ENCODE measurements around the gene CMTM2.
"Not testable (repeated sequence)": the region's sequence is repeated elsewhere in the genome, so short reads cannot be mapped to it uniquely, and the experiment has no call there.

Gene CMTM2

DNA sequence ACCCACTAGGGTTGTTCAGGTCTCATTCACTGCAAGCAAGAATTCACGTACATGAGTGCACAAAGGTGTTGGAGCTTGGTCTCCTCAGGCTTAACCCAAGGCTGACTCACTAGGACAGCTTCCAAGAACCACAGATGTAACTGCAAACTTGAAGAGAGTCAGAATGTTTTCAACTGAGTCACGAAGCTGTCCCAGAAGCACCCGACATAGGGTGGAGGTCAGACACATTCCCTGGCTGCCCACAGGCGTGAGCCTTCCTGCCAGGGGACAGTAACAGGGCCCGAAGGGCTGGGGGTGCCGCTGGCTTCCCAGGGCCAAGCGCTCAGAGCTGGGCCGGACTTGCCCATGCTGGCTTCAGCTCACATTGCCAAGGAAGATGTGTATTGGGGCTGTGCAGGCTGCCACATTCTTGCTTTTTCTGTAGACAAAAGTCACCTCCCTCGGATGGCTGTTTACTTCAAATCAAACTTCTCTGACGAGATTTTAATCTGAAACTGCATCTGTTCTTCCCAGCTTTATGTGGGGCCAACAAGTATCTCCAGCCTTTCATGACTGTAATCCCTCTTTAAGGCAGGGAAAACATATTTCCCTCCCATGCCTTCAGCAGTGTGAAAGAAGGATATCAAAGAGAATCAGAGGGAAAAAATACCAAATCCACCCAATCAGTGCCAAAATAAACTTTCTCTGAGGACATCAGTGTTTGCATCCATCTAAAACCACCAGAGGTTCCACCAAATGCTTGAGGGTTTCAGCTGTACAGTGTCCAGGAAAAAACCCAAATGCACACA is 39.5 kb downstream of the CMTM2 start:
- Histone ChIP-seq H3K9me3 (ENCODE audit: control insufficient read depth, low read length) (no peaks in the 10 kb centered on the region), H3K36me3 (ENCODE audit: control insufficient read depth, insufficient read depth, low read length) (peaks cover 27% of the 10 kb centered on the region), H3K4me3 (ENCODE audit: low read length) (no peak overlapping the region), H3K4me1 (ENCODE audit: control insufficient read depth, insufficient read depth, low read length) (peaks cover 31% of the 10 kb centered on the region), H3K27me3 (ENCODE audit: control insufficient read depth, insufficient read depth, low read length) (no peaks in the 10 kb centered on the region), H3K9ac (ENCODE audit: low read length) (no peak overlapping the region)

DNA sequence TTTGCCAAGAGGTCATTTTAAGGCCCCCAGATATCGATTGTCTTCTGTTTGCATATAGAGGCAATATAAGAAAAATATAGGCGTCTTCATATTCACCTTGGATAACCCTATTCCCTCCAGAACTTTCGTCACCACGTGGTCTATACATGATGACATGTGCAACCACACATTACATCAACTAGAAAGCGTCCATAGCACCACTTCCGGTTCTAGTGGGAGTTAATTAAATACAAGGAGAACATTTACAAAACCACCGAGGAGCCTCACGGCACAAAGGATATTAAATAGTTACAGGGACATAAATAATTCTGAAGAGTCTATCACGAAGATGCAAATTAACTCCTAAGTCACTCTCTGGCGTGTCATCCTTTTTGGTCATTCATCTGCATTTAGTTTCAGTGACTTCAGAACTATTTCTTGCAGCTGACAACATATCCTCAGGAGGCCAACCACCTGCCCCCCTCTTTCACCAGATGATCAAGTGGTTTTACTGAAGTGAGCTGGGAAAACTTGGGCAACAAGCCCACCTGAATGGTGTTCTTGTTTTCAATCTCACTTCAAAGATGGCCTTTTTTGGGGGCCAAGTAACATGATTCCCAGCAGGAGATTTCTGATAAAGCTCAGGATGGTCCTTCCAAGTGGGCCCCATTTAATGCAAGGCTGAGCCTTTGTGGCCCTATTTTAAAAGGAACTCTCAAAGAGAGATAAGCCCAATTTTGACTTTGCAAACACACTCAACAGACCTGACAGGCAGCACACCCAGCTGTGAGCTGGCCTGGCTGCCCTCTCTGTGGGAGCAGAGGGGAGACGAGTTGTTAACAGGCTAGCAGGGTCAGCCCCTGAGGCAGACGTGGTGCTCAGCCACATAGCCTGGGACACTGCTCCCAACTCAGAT is 40.5 kb downstream of the CMTM2 start:
- peaks cover 24% of the 10 kb centered on the region for H3K36me3 ChIP-seq (ENCODE audit: control insufficient read depth, insufficient read depth, low read length)
- no peak overlapping the region for H3K9ac ChIP-seq (ENCODE audit: low read length)
- no peak overlapping the region for H3K4me3 ChIP-seq (ENCODE audit: low read length)
- H3K9me3 ChIP-seq (ENCODE audit: control insufficient read depth, low read length), result no peaks in the 10 kb centered on the region
- no peaks in the 10 kb centered on the region for H3K27me3 ChIP-seq (ENCODE audit: control insufficient read depth, insufficient read depth, low read length)
- peaks cover 31% of the 10 kb centered on the region for H3K4me1 ChIP-seq (ENCODE audit: control insufficient read depth, insufficient read depth, low read length)

DNA sequence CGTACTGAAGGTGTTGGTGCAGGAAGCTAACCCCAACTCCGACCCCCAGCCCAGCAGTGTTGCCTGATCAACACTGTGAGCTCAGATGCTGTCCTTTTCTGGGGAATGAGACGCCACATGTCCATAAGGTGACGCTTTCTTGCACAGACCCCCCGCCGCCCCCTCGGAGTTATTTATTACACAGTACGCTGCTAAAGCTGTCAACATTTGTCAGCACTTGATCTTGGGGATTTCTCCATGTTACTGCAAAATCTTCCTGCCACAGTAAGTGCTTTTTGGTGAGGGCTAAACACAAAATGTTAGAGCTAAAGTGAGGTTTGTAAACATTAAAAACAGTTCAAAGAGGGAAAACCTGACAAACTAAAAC is 41.1 kb downstream of the CMTM2 start:
- peaks cover 24% of the 10 kb centered on the region for H3K36me3 ChIP-seq (ENCODE audit: control insufficient read depth, insufficient read depth, low read length)
- no peak overlapping the region for H3K9ac ChIP-seq (ENCODE audit: low read length)
- peaks cover 31% of the 10 kb centered on the region for H3K4me1 ChIP-seq (ENCODE audit: control insufficient read depth, insufficient read depth, low read length)
- no peaks in the 10 kb centered on the region for H3K27me3 ChIP-seq (ENCODE audit: control insufficient read depth, insufficient read depth, low read length)
- H3K4me3 ChIP-seq (ENCODE audit: low read length), result no peak overlapping the region
- H3K9me3 ChIP-seq (ENCODE audit: control insufficient read depth, low read length), result no peaks in the 10 kb centered on the region

DNA sequence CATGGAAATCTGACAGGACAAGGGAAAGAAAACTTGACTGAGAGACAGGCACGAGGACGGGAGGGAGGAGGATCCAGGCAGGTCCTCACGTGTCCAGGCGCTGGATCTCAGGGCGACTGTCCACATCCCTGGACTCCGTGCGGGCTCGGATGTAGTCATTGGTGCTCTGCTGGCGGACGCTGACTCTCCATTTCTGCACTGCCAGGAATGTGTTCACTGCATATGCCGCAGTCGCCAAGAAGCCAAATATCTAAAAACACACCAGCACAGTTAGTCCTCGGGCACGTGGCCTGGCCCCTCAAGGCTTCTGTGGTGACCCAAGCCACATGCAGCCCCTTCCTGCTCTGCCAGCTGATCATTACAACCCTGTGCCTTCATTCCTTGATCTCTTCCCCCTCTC is 42.7 kb downstream of the CMTM2 start:
- H3K36me3 ChIP-seq (ENCODE audit: control insufficient read depth, insufficient read depth, low read length), result peaks cover 24% of the 10 kb centered on the region
- H3K9ac ChIP-seq (ENCODE audit: low read length), result no peak overlapping the region
- H3K9me3 ChIP-seq (ENCODE audit: control insufficient read depth, low read length), result no peaks in the 10 kb centered on the region
- no peaks in the 10 kb centered on the region for H3K27me3 ChIP-seq (ENCODE audit: control insufficient read depth, insufficient read depth, low read length)
- peaks cover 31% of the 10 kb centered on the region for H3K4me1 ChIP-seq (ENCODE audit: control insufficient read depth, insufficient read depth, low read length)
- H3K4me3 ChIP-seq (ENCODE audit: low read length), result no peak overlapping the region

DNA sequence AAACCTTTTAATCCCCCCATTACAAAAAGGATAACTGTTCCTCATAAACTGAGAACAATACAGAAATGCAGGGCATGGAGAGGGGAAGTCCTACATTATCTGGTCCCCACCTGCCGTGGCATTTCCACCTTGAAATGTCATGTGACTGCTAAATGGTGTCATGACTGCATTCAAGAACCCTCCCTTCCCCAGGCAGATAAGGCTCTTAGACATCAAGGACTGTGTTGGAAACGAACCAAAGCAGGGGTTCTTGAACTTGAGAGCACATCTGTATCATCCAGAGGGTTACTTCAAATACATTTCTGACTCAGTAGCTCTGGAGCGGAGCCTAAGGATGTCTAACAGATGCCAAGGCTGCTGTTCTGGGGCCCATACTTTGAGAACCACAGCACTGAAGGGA is 43.6 kb downstream of the CMTM2 start:
- Histone ChIP-seq H3K9me3 (ENCODE audit: control insufficient read depth, low read length) (no peaks in the 10 kb centered on the region), H3K4me1 (ENCODE audit: control insufficient read depth, insufficient read depth, low read length) (peaks cover 27% of the 10 kb centered on the region), H3K9ac (ENCODE audit: low read length) (no peak overlapping the region), H3K4me3 (ENCODE audit: low read length) (no peak overlapping the region), H3K36me3 (ENCODE audit: control insufficient read depth, insufficient read depth, low read length) (peaks cover 24% of the 10 kb centered on the region), H3K27me3 (ENCODE audit: control insufficient read depth, insufficient read depth, low read length) (no peaks in the 10 kb centered on the region)

DNA sequence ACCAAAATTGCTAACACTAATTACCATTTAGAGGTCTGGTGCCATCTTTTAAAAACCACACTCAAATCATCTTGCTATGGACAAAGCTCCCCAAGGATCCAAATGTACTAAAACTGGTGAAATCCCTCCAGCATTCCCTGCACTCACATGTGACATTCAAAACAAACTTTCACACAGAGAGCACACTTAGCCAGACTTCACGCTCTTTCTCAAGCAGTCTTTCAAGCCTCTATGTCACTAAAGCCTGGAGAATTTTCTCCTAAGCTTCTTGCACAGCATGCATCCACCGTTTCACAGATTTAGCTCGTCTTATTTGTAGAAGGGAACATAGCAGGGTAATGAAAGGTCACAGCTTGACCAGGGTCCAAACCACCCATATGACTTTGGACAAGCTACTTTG is 44.5 kb downstream of the CMTM2 start:
- H3K9ac ChIP-seq (ENCODE audit: low read length), result no peak overlapping the region
- H3K4me3 ChIP-seq (ENCODE audit: low read length), result no peak overlapping the region
- H3K9me3 ChIP-seq (ENCODE audit: control insufficient read depth, low read length), result no peaks in the 10 kb centered on the region
- H3K27me3 ChIP-seq (ENCODE audit: control insufficient read depth, insufficient read depth, low read length), result no peaks in the 10 kb centered on the region
- H3K36me3 ChIP-seq (ENCODE audit: control insufficient read depth, insufficient read depth, low read length), result peaks cover 20% of the 10 kb centered on the region
- peaks cover 18% of the 10 kb centered on the region for H3K4me1 ChIP-seq (ENCODE audit: control insufficient read depth, insufficient read depth, low read length)

DNA sequence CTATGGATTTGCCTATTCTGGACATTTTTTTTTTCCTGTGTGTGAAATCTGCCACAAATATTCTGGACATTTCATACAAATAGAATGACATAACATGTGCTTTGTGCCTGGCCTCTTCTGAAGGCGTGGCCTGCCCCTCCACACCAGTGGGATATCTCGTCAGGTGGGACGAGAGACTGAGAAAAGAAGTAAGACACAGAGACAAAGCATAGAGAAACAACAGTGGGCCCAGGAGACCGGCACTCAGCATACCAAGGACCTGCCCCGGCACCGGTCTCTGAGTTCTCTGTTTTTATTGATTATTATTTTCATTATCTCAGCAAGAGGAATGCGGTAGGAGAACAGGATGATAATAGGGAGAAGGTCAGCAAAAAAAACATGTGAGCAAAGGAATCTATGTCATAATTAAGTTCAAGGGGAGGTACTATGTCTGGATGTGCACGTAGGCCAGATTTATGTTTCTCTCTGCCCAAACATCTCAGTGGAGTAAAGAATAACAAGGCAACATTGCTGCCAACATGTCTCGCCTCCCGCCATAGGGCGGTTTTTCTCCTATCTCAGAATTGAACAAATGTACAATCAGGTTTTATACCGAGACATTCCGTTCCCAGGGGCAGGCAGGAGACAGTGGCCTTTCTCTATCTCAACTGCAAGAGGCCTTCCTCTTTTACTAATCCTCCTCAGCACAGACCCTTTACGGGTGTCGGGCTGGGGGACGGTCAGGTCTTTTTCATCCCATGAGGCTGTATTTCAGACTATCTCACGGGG is 48.5 kb downstream of the CMTM2 start:
- not testable (repeated sequence) for H3K9ac ChIP-seq (ENCODE audit: low read length); H3K36me3 ChIP-seq (ENCODE audit: control insufficient read depth, insufficient read depth, low read length); H3K9me3 ChIP-seq (ENCODE audit: control insufficient read depth, low read length); H3K27me3 ChIP-seq (ENCODE audit: control insufficient read depth, insufficient read depth, low read length); H3K4me3 ChIP-seq (ENCODE audit: low read length)
- peaks cover 15% of the 10 kb centered on the region for H3K4me1 ChIP-seq (ENCODE audit: control insufficient read depth, insufficient read depth, low read length)

DNA sequence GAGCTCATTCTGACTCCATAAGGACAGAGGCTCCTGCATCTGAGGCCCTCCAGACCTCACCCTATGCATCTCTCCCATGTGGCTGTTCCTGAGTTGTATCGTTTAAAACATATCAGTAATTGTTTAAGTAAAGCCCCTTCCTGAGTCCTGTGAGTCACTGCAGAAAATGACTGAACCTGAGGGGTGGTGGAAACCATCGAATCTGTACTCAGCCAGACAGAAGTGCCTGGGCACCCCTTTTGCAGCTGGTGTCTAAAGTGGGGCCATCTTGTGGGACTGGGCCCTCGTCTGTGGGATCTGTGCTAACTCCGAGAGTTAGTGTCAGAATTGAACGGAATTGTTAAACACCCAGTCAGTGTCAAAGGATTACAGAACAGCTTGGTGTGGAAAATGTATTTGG is 50.6 kb downstream of the CMTM2 start:
- peaks cover 13% of the 10 kb centered on the region for H3K4me1 ChIP-seq (ENCODE audit: control insufficient read depth, insufficient read depth, low read length)
- no peaks in the 10 kb centered on the region for H3K27me3 ChIP-seq (ENCODE audit: control insufficient read depth, insufficient read depth, low read length)
- H3K36me3 ChIP-seq (ENCODE audit: control insufficient read depth, insufficient read depth, low read length), result no peaks in the 10 kb centered on the region
- H3K9ac ChIP-seq (ENCODE audit: low read length), result no peak overlapping the region
- H3K9me3 ChIP-seq (ENCODE audit: control insufficient read depth, low read length), result no peaks in the 10 kb centered on the region
- no peak overlapping the region for H3K4me3 ChIP-seq (ENCODE audit: low read length)

DNA sequence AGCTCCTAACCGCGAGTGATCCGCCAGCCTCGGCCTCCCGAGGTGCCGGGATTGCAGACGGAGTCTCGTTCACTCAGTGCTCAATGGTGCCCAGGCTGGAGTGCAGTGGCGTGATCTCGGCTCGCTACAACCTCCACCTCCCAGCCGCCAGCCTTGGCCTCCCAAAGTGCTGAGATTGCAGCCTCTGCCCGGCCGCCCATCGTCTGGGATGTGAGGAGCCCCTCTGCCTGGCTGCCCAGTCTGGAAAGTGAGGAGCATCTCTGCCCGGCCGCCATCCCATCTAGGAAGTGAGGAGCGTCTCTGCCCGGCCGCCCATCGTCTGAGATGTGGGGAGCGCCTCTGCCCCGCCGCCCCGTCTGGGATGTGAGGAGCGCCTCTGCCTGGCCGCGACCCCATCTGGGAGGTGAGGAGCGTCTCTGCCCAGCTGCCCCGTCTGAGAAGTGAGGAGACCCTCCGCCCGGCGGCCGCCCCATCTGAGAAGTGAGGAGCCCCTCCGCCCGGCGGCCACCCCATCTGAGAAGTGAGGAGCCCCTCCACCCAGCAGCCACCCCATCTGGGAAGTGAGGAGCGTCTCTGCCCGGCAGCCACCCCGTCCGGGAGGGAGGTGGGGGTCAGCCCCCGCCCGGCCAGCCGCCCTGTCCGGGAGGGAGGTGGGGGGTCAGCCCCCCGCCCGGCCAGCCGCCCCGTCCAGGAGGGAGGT is 51.4 kb downstream of the CMTM2 start:
- peaks cover 13% of the 10 kb centered on the region for H3K4me1 ChIP-seq (ENCODE audit: control insufficient read depth, insufficient read depth, low read length)
- H3K36me3 ChIP-seq (ENCODE audit: control insufficient read depth, insufficient read depth, low read length); H3K4me3 ChIP-seq (ENCODE audit: low read length); H3K9ac ChIP-seq (ENCODE audit: low read length); H3K27me3 ChIP-seq (ENCODE audit: control insufficient read depth, insufficient read depth, low read length); H3K9me3 ChIP-seq (ENCODE audit: control insufficient read depth, low read length): not testable (repeated sequence)

DNA sequence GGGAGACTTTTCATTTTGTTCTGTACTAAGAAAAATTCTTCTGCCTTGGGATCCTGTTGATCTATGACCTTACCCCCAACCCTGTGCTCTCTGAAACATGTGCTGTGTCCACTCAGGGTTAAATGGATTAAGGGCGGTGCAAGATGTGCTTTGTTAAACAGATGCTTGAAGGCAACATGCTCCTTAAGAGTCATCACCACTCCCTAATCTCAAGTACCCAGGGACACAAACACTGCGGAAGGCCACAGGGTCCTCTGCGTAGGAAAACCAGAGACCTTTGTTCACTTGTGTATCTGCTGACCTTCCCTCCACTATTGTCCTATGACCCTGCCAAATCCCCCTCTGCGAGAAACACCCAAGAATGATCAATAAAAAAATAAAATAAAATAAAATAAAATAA is 52.3 kb downstream of the CMTM2 start:
- H3K4me3 ChIP-seq (ENCODE audit: low read length); H3K27me3 ChIP-seq (ENCODE audit: control insufficient read depth, insufficient read depth, low read length); H3K36me3 ChIP-seq (ENCODE audit: control insufficient read depth, insufficient read depth, low read length); H3K9ac ChIP-seq (ENCODE audit: low read length); H3K9me3 ChIP-seq (ENCODE audit: control insufficient read depth, low read length): not testable (repeated sequence)
- H3K4me1 ChIP-seq (ENCODE audit: control insufficient read depth, insufficient read depth, low read length), result peaks cover 15% of the 10 kb centered on the region

DNA sequence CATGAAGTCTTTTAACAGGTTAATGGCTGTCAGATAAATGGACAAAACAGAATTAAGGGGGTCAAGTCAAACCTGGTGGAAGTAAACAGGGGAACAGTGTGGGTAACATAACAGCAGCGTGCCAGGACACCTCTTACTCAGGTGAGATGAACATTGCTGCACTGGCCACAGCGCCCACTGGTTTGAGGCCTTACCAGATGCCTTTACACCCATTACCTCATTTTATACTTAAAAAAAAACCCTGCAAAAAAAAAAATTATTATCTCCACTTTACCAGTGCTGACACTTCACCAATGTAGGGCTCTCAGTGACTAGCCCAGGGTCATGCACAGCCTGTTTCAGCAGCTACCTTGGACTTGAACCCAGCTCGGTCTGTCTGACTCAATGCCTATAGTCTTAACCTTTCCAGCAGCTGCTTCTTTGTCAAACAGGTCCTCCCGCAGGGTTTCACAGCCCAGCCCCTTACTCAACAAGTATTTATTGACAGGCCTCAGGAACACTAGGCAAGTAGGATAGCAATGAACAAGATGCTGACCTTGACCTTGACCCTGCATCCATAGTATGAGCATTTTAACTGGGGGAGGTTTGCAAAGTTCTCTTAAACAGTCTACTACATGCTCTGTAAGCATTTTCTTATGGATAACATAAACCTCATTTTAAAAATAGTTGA is 55.4 kb downstream of the CMTM2 start:
- H3K4me3 ChIP-seq (ENCODE audit: low read length), result no peak overlapping the region
- H3K36me3 ChIP-seq (ENCODE audit: control insufficient read depth, insufficient read depth, low read length), result peaks cover 4% of the 10 kb centered on the region
- H3K4me1 ChIP-seq (ENCODE audit: control insufficient read depth, insufficient read depth, low read length), result peaks cover 37% of the 10 kb centered on the region
- no peak overlapping the region for H3K9ac ChIP-seq (ENCODE audit: low read length)
- no peaks in the 10 kb centered on the region for H3K9me3 ChIP-seq (ENCODE audit: control insufficient read depth, low read length)
- H3K27me3 ChIP-seq (ENCODE audit: control insufficient read depth, insufficient read depth, low read length), result no peaks in the 10 kb centered on the region
